ENCODE data around the gene ICE2.

ICE2 gene

GRCh38 chr15:60485365-60486055 is 6.6 kb upstream of the ICE2 start:
- TF ChIP-seq, protein P1, sequence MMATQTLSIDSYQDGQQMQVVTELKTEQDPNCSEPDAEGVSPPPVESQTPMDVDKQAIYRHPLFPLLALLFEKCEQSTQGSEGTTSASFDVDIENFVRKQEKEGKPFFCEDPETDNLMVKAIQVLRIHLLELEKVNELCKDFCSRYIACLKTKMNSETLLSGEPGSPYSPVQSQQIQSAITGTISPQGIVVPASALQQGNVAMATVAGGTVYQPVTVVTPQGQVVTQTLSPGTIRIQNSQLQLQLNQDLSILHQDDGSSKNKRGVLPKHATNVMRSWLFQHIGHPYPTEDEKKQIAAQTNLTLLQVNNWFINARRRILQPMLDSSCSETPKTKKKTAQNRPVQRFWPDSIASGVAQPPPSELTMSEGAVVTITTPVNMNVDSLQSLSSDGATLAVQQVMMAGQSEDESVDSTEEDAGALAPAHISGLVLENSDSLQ (IDR thresholded peaks at IDR 0.05), result no peak
- no peak for TF ChIP-seq LEF1 (IDR thresholded peaks at IDR 0.05; ENCODE audit: borderline replicate concordance)
- CTCF ChIA-PET, result no interaction called here
- DNase-seq (ENCODE audit: extremely low spot score), result no peak
- POLR2A ChIA-PET, result no interaction called here

- TF ChIP-seq FOXK2 (IDR thresholded peaks at IDR 0.05) (no peak), FOXM1 (IDR thresholded peaks at IDR 0.05; ENCODE audit: borderline replicate concordance) (no peak), ARNT (IDR thresholded peaks at IDR 0.05) (no peak), ELF4 (IDR thresholded peaks at IDR 0.05) (no peak), NFRKB (IDR thresholded peaks at IDR 0.05) (no peak), SP1 (IDR thresholded peaks at IDR 0.05) (no peak), LEF1 (IDR thresholded peaks at IDR 0.05; ENCODE audit: borderline replicate concordance) (no peak), L3MBTL2 (conservative IDR thresholded peaks at IDR 0.05) (no peak), TARDBP (IDR thresholded peaks at IDR 0.05) (no peak), FOXA1 (IDR thresholded peaks at IDR 0.05) (no peak)
- POLR2A ChIA-PET, result no interaction called here
- DNase-seq (ENCODE audit: extremely low spot score), result no peak
- CTCF ChIA-PET, result no interaction called here
Measured at GRCh38 chr15:60483042-60483441, 4.1 kb upstream of the ICE2 start.

DNA sequence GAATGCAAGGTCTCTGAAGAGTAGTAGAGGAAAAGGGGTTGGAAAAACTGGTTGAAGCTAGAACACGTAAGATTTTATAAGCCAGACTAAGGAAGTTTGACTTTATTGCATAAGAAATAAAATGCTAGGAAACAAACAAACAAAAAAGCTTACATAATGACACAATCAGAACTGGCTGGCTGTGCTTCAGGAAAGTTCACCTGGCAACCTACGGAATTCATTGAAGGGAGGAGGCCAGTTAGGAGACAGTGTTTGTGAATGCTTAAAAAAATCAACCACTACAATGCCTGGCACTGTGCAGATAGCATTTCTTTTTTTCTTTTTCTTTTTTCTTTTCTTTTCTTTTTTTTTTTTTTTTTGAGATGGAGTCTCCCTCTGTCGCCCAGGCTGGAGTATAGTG is 1.9 kb upstream of the ICE2 start:
- POLR2A ChIA-PET, result no interaction called here
- CTCF ChIA-PET, result no interaction called here
- DNase-seq (ENCODE audit: extremely low spot score), result no peak
- no peak for TF ChIP-seq ARNT (IDR thresholded peaks at IDR 0.05)
- TF ChIP-seq HDGF (IDR thresholded peaks at IDR 0.05; ENCODE audit: borderline replicate concordance), result no peak
- no peak for TF ChIP-seq FOXA1 (IDR thresholded peaks at IDR 0.05)
- no peak for TF ChIP-seq BHLHE40 (IDR thresholded peaks at IDR 0.05; ENCODE audit: borderline replicate concordance)
- no peak for TF ChIP-seq LEF1 (IDR thresholded peaks at IDR 0.05; ENCODE audit: borderline replicate concordance)
- TF ChIP-seq FOXM1 (IDR thresholded peaks at IDR 0.05; ENCODE audit: borderline replicate concordance), result no peak
- TF ChIP-seq NFRKB (IDR thresholded peaks at IDR 0.05), result no peak

GRCh38 chr15:60480149-60480548 is 1.2 kb upstream of the ICE2 start:
- no peak for TF ChIP-seq ELF4 (IDR thresholded peaks at IDR 0.05)
- TF ChIP-seq SUZ12 (IDR thresholded peaks at IDR 0.05), result no peak
- TF ChIP-seq LEF1 (IDR thresholded peaks at IDR 0.05; ENCODE audit: borderline replicate concordance), result no peak
- no peak for TF ChIP-seq BHLHE40 (IDR thresholded peaks at IDR 0.05; ENCODE audit: borderline replicate concordance)
- no peak for TF ChIP-seq HDGF (IDR thresholded peaks at IDR 0.05; ENCODE audit: borderline replicate concordance)
- TF ChIP-seq FOXA1 (IDR thresholded peaks at IDR 0.05), result no peak
- no peak for TF ChIP-seq TARDBP (IDR thresholded peaks at IDR 0.05)
- no peak for TF ChIP-seq FOXM1 (IDR thresholded peaks at IDR 0.05; ENCODE audit: borderline replicate concordance)
- TF ChIP-seq SP1 (IDR thresholded peaks at IDR 0.05), result no peak
- TF ChIP-seq ARNT (IDR thresholded peaks at IDR 0.05), result no peak
- no peak for TF ChIP-seq FOXK2 (IDR thresholded peaks at IDR 0.05)
- TF ChIP-seq CTBP1 (IDR thresholded peaks at IDR 0.05; ENCODE audit: borderline replicate concordance), result no peak
- TF ChIP-seq, protein P1 (IDR thresholded peaks at IDR 0.05), result no peak
- no peak for TF ChIP-seq L3MBTL2 (conservative IDR thresholded peaks at IDR 0.05)
- no peak for DNase-seq (ENCODE audit: extremely low spot score)
- POLR2A ChIA-PET, result no interaction called here
- CTCF ChIA-PET, result no interaction called here

GRCh38 chr15:60479361-60480110 is 594 bp upstream of the ICE2 start:
- TF ChIP-seq CTBP1 (IDR thresholded peaks at IDR 0.05; ENCODE audit: borderline replicate concordance) (no peak), ELF4 (IDR thresholded peaks at IDR 0.05) (no peak; the same call in 1 of the 2 replicates), HDGF (IDR thresholded peaks at IDR 0.05; ENCODE audit: borderline replicate concordance) (no peak), TARDBP (IDR thresholded peaks at IDR 0.05) (no peak), FOXA1 (IDR thresholded peaks at IDR 0.05) (no peak), ARNT (IDR thresholded peaks at IDR 0.05) (no peak), ZNF384 (IDR thresholded peaks at IDR 0.05) (no peak), LEF1 (IDR thresholded peaks at IDR 0.05; ENCODE audit: borderline replicate concordance) (no peak)
- TF ChIP-seq, protein P1 (IDR thresholded peaks at IDR 0.05), result no peak
- no peak for DNase-seq (ENCODE audit: extremely low spot score)
- CTCF ChIA-PET, result no interaction called here
- POLR2A ChIA-PET, result interaction anchor here (0.7 kb wide), 1 partner anchor 41 kb away, joined by 3 read pairs; no protein-coding TSS in a partner anchor

GRCh38 chr15:60477916-60478565 is 901 bp downstream of the ICE2 start:
- no peak for TF ChIP-seq LEF1 (IDR thresholded peaks at IDR 0.05; ENCODE audit: borderline replicate concordance)
- no peak for TF ChIP-seq FOXA1 (IDR thresholded peaks at IDR 0.05)
- TF ChIP-seq SP1 (IDR thresholded peaks at IDR 0.05), result no peak
- no peak for TF ChIP-seq HDGF (IDR thresholded peaks at IDR 0.05; ENCODE audit: borderline replicate concordance)
- no peak for TF ChIP-seq SUZ12 (IDR thresholded peaks at IDR 0.05)
- no peak for TF ChIP-seq FOXM1 (IDR thresholded peaks at IDR 0.05; ENCODE audit: borderline replicate concordance)
- no peak for TF ChIP-seq L3MBTL2 (conservative IDR thresholded peaks at IDR 0.05)
- TF ChIP-seq FOXK2 (IDR thresholded peaks at IDR 0.05), result no peak
- no peak for TF ChIP-seq BHLHE40 (IDR thresholded peaks at IDR 0.05; ENCODE audit: borderline replicate concordance)
- no peak for TF ChIP-seq ARNT (IDR thresholded peaks at IDR 0.05)
- TF ChIP-seq TARDBP (IDR thresholded peaks at IDR 0.05), result no peak
- TF ChIP-seq NFRKB (IDR thresholded peaks at IDR 0.05), result no peak
- TF ChIP-seq ELF4 (IDR thresholded peaks at IDR 0.05), result no peak
- no peak for TF ChIP-seq ZNF384 (IDR thresholded peaks at IDR 0.05)
- DNase-seq (ENCODE audit: extremely low spot score), result peak; percentile 4
- ChIA-PET CTCF (no interaction called here), POLR2A (no interaction called here)

Data from HEK293T (cell line).